Activated naive CD4-positive, alpha-beta T cell treated with anti-CD3 and anti-CD28 coated beads for 36 hours (primary cell): ENCODE results near the gene TRIM2. TPM values are rescaled to one million over a fixed set of nuclear protein-coding genes. Genes with fewer than 3 reads are reported as not detected.

Experiments
- CTCF ChIA-PET: fragments of 350-600 bp; sonication (Branson Sonifier 250); formaldehyde crosslinking; loops from one replicate; lab custom pipeline; 2021; ENCODE audit warnings: antibody characterized with exemption; lab: Charles Lee
- DNase-seq: peaks from one replicate; pipeline ENCODE4 v3.0.0-alpha.2; 2020
- H3K27ac Mint-ChIP-seq: one replicate; pipeline ENCODE4 v1.8.0; 2021; ENCODE audit warnings: mild to moderate bottlenecking, mixed read lengths
- H3K27me3 Mint-ChIP-seq: one replicate; pipeline ENCODE4 v1.8.0; 2021; ENCODE audit warnings: low read depth, mixed read lengths
- H3K36me3 Mint-ChIP-seq: one replicate; pipeline ENCODE4 v1.8.0; 2021; ENCODE audit warnings: low read depth, mixed read lengths
- H3K4me1 Mint-ChIP-seq: one replicate; pipeline ENCODE4 v1.8.0; 2021; ENCODE audit warnings: low read depth, mixed read lengths
- H3K4me3 Mint-ChIP-seq: one replicate; pipeline ENCODE4 v1.8.0; 2021; ENCODE audit warnings: mild to moderate bottlenecking, moderate library complexity, mixed read lengths
- H3K9me3 Mint-ChIP-seq: one replicate; pipeline ENCODE4 v1.8.0; 2021; ENCODE audit warnings: mixed read lengths
- intact Hi-C: fragments of 100-400 bp; cut with micrococcal nuclease; formaldehyde crosslinking; loops from one replicate; pipeline ENCODE4 v1.15.1; 2023
- total RNA-seq, 2 experiments: library from RNA; stranded (reverse); gene quantifications; one replicate each; pipeline ENCODE4 v1.2.3, GENCODE V29; 2021

The TRIM2 gene
- total RNA-seq, 2 experiments from 2014 or later = 3.8 to 4.2 TPM

DNA sequence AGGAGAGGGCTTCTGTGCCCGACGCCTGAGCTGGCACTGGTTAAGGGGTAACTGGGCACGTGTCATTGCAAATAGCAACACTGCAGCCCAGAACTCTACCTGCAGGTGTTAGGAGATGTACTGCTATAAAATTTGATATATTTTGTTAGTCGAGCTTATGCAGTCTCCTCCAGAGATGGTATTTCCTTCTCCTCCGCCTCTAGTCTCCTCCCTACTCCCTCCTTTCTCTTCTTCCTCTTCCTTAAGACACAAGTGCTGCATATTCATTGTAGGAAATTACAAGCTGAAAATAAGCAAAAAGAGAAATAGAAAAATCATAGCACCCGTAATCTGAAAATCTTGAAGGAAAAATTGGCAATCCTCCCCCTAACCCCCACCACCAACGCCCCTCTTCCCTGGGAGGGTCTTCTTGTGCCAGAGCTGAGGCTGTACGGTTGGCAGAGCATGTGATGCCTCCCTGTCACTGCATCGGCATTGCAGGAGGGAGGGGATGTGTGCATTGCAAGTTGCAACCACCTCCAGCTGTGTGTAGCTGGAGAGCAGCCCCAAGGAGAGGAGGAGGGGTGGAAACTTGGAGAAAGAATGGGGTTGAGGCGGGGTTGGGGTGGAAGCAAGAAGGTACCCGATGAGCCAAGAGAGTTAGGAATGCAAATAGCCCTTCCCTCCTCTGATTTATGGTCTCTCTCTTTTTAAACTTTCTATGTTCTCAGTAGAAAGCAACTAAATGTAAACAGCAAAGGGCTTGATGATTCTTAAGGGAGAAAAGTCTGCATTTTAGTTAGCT is 92.0 kb downstream of the TRIM2 start:
- intact Hi-C loops = no loop called here
- no peak for DNase-seq
- H3K4me3 Mint-ChIP-seq = no peak overlapping the region
- H3K4me1 Mint-ChIP-seq = peaks cover 4% of the 10 kb centered on the region
- no peak overlapping the region for H3K27ac Mint-ChIP-seq
- H3K27me3 Mint-ChIP-seq = no peaks in the 10 kb centered on the region
- H3K9me3 Mint-ChIP-seq = peaks cover 11% of the 10 kb centered on the region
- CTCF ChIA-PET = interaction anchor here (1.6 kb wide), 1 partner anchor 8 kb away, joined by 5 read pairs; no protein-coding TSS in a partner anchor
- H3K36me3 Mint-ChIP-seq = peaks cover 9% of the 10 kb centered on the region

DNA sequence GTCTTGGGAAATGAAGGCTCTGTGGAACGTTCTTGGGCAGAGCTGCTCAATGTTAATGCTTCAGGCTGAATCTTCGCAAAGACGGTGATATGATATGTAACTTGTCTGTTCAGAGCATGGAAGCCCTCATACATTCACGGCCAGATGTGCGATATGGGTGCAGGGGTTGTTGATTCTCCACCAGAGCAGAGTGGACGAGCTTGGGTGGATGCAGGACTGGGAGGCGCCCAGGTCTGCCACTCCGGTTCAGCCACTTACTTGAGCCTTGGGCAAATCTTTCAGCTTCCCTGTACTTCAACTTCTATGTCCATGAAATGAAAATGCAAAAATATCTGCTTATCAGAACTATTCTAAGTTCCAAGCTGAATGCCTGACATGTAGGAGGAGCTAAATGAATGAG is 92.9 kb downstream of the TRIM2 start:
- CTCF ChIA-PET = no interaction called here
- intact Hi-C loops = no loop called here
- no peak overlapping the region for H3K4me3 Mint-ChIP-seq

DNA sequence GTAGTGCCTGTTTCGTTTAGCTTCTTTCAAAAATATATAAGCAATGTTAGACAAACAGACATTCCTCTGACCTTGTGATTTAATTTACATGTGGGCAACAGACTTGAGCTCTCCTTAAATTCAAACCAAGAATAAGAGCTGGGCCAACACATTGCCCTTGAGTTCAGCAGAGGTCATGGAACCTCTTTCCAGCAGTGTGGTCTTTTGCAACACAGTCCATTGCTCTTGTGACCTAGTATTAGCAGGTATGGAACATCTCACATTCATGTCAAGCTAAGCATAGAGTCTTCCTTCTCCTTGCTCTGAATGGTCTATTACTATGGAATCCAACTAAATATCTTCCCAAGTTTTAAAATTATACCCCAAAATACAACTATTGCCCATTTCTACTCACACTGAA is 106.5 kb downstream of the TRIM2 start:
- H3K4me1 Mint-ChIP-seq = no peaks in the 10 kb centered on the region
- H3K27me3 Mint-ChIP-seq = no peaks in the 10 kb centered on the region
- H3K9me3 Mint-ChIP-seq = no peaks in the 10 kb centered on the region
- H3K27ac Mint-ChIP-seq = no peak overlapping the region
- CTCF ChIA-PET = interaction anchor here (0.6 to 1.6 kb wide), 4 partner anchors 12 to 472 kb away, joined by 3 to 5 read pairs (median 4); no protein-coding TSS in a partner anchor
- no peaks in the 10 kb centered on the region for H3K36me3 Mint-ChIP-seq
- H3K4me3 Mint-ChIP-seq = no peak overlapping the region
- intact Hi-C loops = no loop called here
- no peak for DNase-seq

More for the DNA sequence above, 92.9 kb downstream of the TRIM2 start:
- Mint-ChIP-seq H3K27me3 (no peaks in the 10 kb centered on the region), H3K36me3 (peaks cover 9% of the 10 kb centered on the region), H3K27ac (no peak overlapping the region), H3K4me1 (peaks cover 4% of the 10 kb centered on the region), H3K9me3 (peaks cover 11% of the 10 kb centered on the region)
- DNase-seq = no peak

DNA sequence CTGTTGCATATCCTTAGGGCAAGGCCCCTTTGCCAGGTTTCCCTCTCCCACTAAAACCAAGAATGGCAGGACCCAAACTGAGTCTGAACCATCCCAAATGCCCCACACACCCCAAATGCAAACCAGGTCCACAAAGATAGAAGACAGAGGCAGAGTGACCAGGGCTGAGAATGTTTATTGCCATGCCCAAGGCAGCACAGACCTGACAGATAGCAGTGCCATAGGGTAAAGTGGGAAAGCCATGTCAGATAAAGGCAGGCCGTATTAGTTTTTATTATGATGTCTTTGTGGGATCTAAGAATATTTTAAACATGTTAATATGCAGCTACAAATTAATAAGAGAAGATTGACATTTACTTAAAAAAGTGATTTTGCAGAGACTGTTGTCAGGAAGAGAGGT is 110.7 kb downstream of the TRIM2 start:
- Mint-ChIP-seq H3K4me1 (no peaks in the 10 kb centered on the region), H3K4me3 (no peak overlapping the region), H3K27me3 (no peaks in the 10 kb centered on the region), H3K9me3 (no peaks in the 10 kb centered on the region), H3K27ac (no peak overlapping the region), H3K36me3 (no peaks in the 10 kb centered on the region)
- no peak for DNase-seq
- CTCF ChIA-PET = interaction anchor here (0.7 to 3.1 kb wide), 3 partner anchors 170 to 232 kb away, joined by 3 to 13 read pairs (median 3); no protein-coding TSS in a partner anchor
- intact Hi-C loops = no loop called here

DNA sequence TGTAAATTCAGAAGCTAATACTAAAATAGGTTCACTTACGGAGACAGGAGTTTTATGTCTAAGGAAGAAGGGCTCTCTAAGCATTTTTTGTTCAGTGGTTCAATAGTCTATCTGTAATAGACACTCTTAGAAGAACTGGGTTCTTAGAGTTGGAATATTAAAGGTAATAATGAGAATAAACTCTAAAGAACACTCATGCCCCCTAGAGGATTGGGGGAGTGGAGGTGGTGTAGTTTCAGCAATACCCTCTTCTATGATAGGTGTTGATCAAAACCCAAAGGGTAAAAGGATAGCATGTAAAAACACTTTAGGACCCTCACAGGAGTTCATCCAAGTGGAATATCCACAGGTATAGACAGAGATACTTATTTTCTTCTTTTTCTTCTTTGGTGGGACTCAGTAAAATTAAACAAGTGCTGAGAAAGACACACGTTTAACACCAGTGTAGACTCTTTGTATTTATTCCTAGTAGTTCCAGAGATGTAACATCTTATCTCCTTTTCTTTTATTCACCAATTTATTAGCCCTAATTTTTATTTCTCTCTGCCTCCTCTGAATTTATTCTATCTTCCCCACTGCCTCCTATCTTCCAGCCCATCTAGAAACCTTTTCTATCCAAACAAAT is 114.6 kb downstream of the TRIM2 start:
- Mint-ChIP-seq H3K9me3 (no peaks in the 10 kb centered on the region), H3K27ac (no peak overlapping the region), H3K36me3 (no peaks in the 10 kb centered on the region), H3K4me3 (no peak overlapping the region), H3K4me1 (no peaks in the 10 kb centered on the region), H3K27me3 (no peaks in the 10 kb centered on the region)
- DNase-seq = peak; percentile 50
- CTCF ChIA-PET = interaction anchor here (0.7 to 2.9 kb wide), 20 partner anchors 11 to 509 kb away, joined by 3 to 26 read pairs (median 3); no protein-coding TSS in a partner anchor
- intact Hi-C loops = loop anchor here (1.0 to 2.0 kb wide), 4 partner anchors 176 to 472 kb away; no protein-coding TSS in a partner anchor

DNA sequence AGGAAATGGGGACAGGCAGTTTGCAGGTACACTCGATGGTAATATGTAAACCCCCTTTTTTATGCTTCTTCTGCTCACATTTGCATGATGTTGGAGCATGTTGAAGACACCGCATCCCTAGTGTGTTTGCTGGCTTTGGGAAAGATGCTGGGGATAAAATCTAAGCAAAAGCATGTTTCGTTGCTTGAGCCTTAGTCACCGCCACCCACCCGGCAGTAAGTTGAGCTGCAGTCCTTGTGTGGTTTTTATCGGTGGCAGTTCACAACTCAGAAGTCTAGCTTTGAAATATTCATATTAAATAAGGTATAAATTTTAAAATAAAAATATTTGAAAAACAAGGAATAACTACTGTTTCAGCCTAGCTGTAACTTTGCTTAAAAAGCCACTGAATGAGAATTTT is 118.5 kb downstream of the TRIM2 start:
- Mint-ChIP-seq H3K4me1 (no peaks in the 10 kb centered on the region), H3K9me3 (no peaks in the 10 kb centered on the region), H3K4me3 (no peak overlapping the region), H3K36me3 (no peaks in the 10 kb centered on the region), H3K27ac (no peak overlapping the region), H3K27me3 (peaks cover 4% of the 10 kb centered on the region)
- intact Hi-C loops = no loop called here
- CTCF ChIA-PET = interaction anchor here (0.6 to 1.3 kb wide), 4 partner anchors 12 to 326 kb away, joined by 3 to 5 read pairs (median 4); no protein-coding TSS in a partner anchor
- no peak for DNase-seq

DNA sequence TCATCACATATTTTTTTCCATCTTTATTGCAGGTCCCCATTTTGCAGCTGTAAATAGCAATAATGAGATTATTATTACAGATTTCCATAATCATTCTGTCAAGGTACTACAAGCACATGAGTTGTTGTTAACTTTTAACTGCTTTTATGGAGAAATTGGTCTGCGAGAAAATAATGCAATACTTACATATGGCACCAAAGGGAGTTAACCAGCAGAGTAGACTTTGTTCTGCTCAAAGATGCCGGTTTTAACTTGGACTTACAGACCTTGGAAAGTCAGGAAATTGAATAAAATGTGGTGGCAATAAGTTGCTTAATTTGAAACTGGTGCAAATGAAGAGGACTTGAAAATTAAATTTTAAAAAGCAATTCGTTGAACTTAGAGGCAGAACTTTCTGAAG is 119.8 kb downstream of the TRIM2 start:
- intact Hi-C loops = no loop called here
- Mint-ChIP-seq H3K27ac (no peak overlapping the region), H3K36me3 (no peaks in the 10 kb centered on the region), H3K4me3 (no peak overlapping the region), H3K9me3 (no peaks in the 10 kb centered on the region), H3K4me1 (no peaks in the 10 kb centered on the region), H3K27me3 (peaks cover 4% of the 10 kb centered on the region)
- CTCF ChIA-PET = interaction anchor here (0.6 kb wide), 1 partner anchor 248 kb away, joined by 3 read pairs; no protein-coding TSS in a partner anchor
- no peak for DNase-seq

DNA sequence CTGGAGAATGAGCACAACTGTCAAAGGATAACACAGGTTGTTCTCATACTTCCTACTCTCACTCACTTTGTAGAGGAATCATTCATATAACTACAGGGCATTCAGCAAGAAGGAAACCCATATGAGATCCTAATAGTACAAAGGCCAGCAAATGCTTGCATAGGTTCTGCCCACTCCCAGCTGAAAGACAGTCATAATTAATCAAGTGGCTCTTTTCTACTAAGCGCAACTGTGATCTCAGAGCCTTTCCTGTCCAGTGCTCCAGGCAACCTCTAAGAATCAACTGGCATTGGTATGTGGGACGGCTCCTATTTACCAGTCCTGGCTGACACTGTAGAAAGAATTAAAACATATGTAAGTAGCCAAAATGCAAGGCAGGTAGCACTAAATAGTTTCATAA is 121.3 kb downstream of the TRIM2 start:
- no peaks in the 10 kb centered on the region for H3K36me3 Mint-ChIP-seq
- H3K4me3 Mint-ChIP-seq = no peak overlapping the region
- intact Hi-C loops = no loop called here

DNA sequence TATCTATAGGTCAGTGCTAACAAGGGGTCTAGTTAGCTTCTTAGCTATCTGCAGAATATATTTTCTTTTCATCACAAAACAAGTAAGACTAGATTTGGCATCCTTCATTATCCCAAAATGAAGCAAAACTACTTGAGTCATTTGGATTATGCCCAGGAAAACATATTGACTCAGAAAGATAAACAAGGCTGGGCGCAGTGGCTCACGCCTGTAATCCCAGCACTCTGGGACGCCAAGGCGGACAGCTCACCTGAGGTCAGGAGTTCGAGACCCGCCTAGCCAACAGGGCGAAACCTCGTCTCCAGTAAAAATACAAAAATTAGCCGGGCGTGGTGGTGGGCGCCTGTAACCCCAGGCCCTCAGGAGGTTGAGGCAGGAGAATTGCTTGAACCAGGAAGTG is 122.3 kb downstream of the TRIM2 start:
- intact Hi-C loops = no loop called here
- H3K4me1 Mint-ChIP-seq = no peaks in the 10 kb centered on the region
- no peak overlapping the region for H3K27ac Mint-ChIP-seq
- DNase-seq = no peak
- H3K36me3 Mint-ChIP-seq = no peaks in the 10 kb centered on the region
- CTCF ChIA-PET = interaction anchor here (0.6 to 0.7 kb wide), 2 partner anchors 11 to 78 kb away, joined by 3 read pairs; no protein-coding TSS in a partner anchor
- H3K4me3 Mint-ChIP-seq = no peak overlapping the region
- H3K27me3 Mint-ChIP-seq = peaks cover 4% of the 10 kb centered on the region
- H3K9me3 Mint-ChIP-seq = no peaks in the 10 kb centered on the region

More for the DNA sequence above, 121.3 kb downstream of the TRIM2 start:
- H3K27ac Mint-ChIP-seq = no peak overlapping the region
- no peaks in the 10 kb centered on the region for H3K4me1 Mint-ChIP-seq
- DNase-seq = no peak
- H3K27me3 Mint-ChIP-seq = peaks cover 4% of the 10 kb centered on the region
- CTCF ChIA-PET = interaction anchor here (0.7 kb wide), 1 partner anchor 77 kb away, joined by 3 read pairs; no protein-coding TSS in a partner anchor
- no peaks in the 10 kb centered on the region for H3K9me3 Mint-ChIP-seq

DNA sequence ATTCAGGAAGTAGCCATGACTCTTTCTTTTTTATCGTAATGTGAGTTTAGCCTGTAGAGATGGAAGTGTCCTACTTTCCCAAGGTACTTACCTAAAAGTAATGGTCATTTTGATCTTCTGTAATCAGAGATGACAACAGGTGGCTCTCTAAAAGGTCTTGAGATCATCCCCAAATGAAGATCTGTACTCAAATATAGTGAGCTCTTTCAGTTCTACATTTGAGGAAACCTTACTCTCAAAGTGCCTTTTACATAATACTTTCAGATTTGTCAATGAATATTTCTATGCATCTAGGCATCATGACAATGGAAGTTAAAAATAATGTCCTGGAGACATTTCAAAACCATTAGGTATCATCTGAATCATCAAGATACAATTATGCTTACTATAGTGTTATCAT is 123.0 kb downstream of the TRIM2 start:
- Mint-ChIP-seq H3K4me3 (no peak overlapping the region), H3K4me1 (no peaks in the 10 kb centered on the region), H3K27ac (no peak overlapping the region), H3K9me3 (no peaks in the 10 kb centered on the region), H3K36me3 (no peaks in the 10 kb centered on the region), H3K27me3 (peaks cover 4% of the 10 kb centered on the region)
- CTCF ChIA-PET = interaction anchor here (0.5 to 0.7 kb wide), 3 partner anchors 10 to 411 kb away, joined by 3 read pairs; no protein-coding TSS in a partner anchor
- DNase-seq = no peak
- intact Hi-C loops = no loop called here

DNA sequence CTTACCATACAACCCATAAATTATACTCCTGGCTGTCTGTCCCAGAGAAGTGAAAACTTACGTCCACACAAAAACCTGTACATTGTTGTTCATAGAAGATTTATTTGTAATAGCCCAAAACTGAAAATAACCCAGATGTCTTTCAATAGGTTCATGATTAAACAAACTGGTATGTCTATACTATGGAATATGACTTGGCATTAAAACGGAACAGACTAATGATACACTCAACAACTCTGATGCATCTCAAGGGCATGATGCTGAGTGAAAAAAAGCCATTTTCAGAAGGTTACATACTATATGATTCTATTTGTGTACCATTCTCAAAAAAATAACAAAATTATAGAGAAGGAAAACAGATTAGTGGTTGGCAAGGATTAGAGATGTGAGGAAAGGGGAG is 128.7 kb downstream of the TRIM2 start:
- intact Hi-C loops = no loop called here

DNA sequence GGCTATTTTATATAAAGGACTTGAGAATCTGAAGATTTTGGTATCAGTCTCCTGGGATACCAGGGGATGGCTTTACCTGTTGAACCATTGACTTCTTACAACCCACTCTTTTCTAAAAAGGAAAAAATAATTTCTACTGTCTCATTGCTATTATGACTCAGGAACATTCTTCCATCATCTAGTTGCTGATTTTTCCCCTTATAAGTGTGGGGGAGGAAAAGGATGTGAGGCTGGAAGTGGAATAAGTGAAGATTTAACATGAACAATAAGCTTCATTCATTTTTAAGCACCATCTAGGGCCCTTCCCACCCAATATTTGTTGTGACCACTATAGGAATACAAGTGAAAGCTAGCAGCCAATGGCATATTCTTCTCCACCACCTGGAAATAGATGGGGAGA is 129.6 kb downstream of the TRIM2 start:
- CTCF ChIA-PET = no interaction called here
- Mint-ChIP-seq H3K4me1 (peaks cover 2% of the 10 kb centered on the region), H3K27me3 (no peaks in the 10 kb centered on the region), H3K36me3 (no peaks in the 10 kb centered on the region), H3K27ac (no peak overlapping the region), H3K9me3 (no peaks in the 10 kb centered on the region), H3K4me3 (no peak overlapping the region)
- DNase-seq = no peak
- intact Hi-C loops = no loop called here

More for the DNA sequence above, 128.7 kb downstream of the TRIM2 start:
- no peaks in the 10 kb centered on the region for H3K9me3 Mint-ChIP-seq
- no peak for DNase-seq
- no peak overlapping the region for H3K27ac Mint-ChIP-seq
- no peaks in the 10 kb centered on the region for H3K27me3 Mint-ChIP-seq
- H3K36me3 Mint-ChIP-seq = no peaks in the 10 kb centered on the region
- peaks cover 2% of the 10 kb centered on the region for H3K4me1 Mint-ChIP-seq
- CTCF ChIA-PET = interaction anchor here (0.5 kb wide), 1 partner anchor 311 kb away, joined by 5 read pairs; no protein-coding TSS in a partner anchor
- H3K4me3 Mint-ChIP-seq = no peak overlapping the region
